Body of pancreas (tissue), 4 donors: ENCODE results near the gene FKBP15. TPM values are rescaled to one million over a fixed set of nuclear protein-coding genes. Genes with fewer than 3 reads are reported as not detected.

Experiments
- ATAC-seq: fragments of 150-250 bp; one replicate; pipeline ENCODE4 v1.9.1; 2016
- DNase-seq, 4 donors: peaks; one replicate each; pipeline ENCODE4 v3.0.0-alpha.2; 2019
- H3K27ac ChIP-seq, 4 donors: fragments of 200-600 bp; sonication (generic); 1 replicate in 3 of 4; 2 replicates in 1 of 4; pipeline versions ENCODE4 v1.5.1 to v1.6.1; 2016 to 2019; ENCODE audit warnings: mild to moderate bottlenecking in 1 of 4, mixed read lengths in 1 of 4, moderate library complexity in 1 of 4
- H3K27me3 ChIP-seq, 2 donors: fragments of 200-600 bp; sonication (generic); one replicate each; pipeline ENCODE4 v1.6.0; 2016; ENCODE audit warnings: mild to moderate bottlenecking in 1 of 2
- H3K36me3 ChIP-seq, 2 donors: fragments of 200-600 bp; sonication (generic); replicated peaks in 1 of 2; 2 replicates each; pipeline ENCODE4 v1.5.1; 2016; ENCODE audit warnings: low read depth in 2 of 2; ENCODE audit not compliant: insufficient read depth in 1 of 2
- H3K4me1 ChIP-seq: fragments of 200-600 bp; sonication (generic); one replicate; pipeline ENCODE4 v1.6.0; 2016
- H3K4me3 ChIP-seq, 2 donors: fragments of 200-600 bp; sonication (generic); 1 replicate in 1 of 2; 2 replicates in 1 of 2; pipeline ENCODE4 v1.5.1; 2016 to 2019
- H3K9me3 ChIP-seq, 3 donors: fragments of 200-600 bp; sonication (generic); 1 replicate in 2 of 3; 2 replicates in 1 of 3; pipeline ENCODE4 v1.5.1; 2016
- CTCF ChIP-seq, 7 experiments: fragments of 450-650 bp in 4 of 7; fragments of 200-600 bp in 3 of 7; sonication (generic) in 3 of 7; IDR thresholded peaks; one replicate each; pipeline ENCODE4 v1.5.1; 2016 to 2019; ENCODE audit warnings: antibody characterized with exemption in 7 of 7
- POLR2A ChIP-seq, 3 donors: fragments of 450-650 bp; IDR thresholded peaks; one replicate each; pipeline ENCODE4 v1.6.1; 2016; ENCODE audit warnings: antibody characterized with exemption in 3 of 3, mild to moderate bottlenecking in 2 of 3
- WGBS, 2 donors: methylation state at CpG; one replicate each; pipeline ENCODE4 v1.1.5; 2017; 5-methylcytosine and 5-hydroxymethylcytosine counted together
- intact Hi-C: fragments of 100-400 bp; cut with DNase I; formaldehyde crosslinking; loops from one replicate; pipeline ENCODE4 v1.15.1; 2023
- total RNA-seq, 2 donors: library from RNA; depleted of rRNA; stranded (reverse); fragments of >200 nt; gene quantifications; one replicate each; pipeline ENCODE4 v1.1.0, GENCODE V29; 2016

FKBP15 gene
- total RNA-seq, 2 donors from 2014 or later = 15.8 to 21.3 TPM

GRCh38 chr9:113186137-113186755 is 34.8 kb downstream of the FKBP15 start:
- H3K4me3 ChIP-seq = no peak overlapping the region
- no peak for ATAC-seq

GRCh38 chr9:113185271-113185670 is 35.8 kb downstream of the FKBP15 start:
- WGBS, 2 donors = 86 to 88% methylated on average over 4 of the region's 4 CpGs
- no peaks in the 10 kb centered on the region for H3K4me1 ChIP-seq
- H3K27me3 ChIP-seq = no peaks in the 10 kb centered on the region
- ATAC-seq (no peak), DNase-seq (no peak)
- intact Hi-C loops = no loop called here
- H3K36me3 ChIP-seq = peaks cover 9 to 40% of the 10 kb centered on the region in 2 donors
- no peak overlapping the region for H3K27ac ChIP-seq
- no peak overlapping the region for H3K4me3 ChIP-seq
- TF ChIP-seq CTCF (IDR thresholded peaks at IDR 0.05) (no peak), POLR2A (IDR thresholded peaks at IDR 0.05) (no peak)
- no peaks in the 10 kb centered on the region for H3K9me3 ChIP-seq

More at GRCh38 chr9:113186137-113186755, 34.8 kb downstream of the FKBP15 start:
- no peak for TF ChIP-seq POLR2A (IDR thresholded peaks at IDR 0.05)
- no peak for TF ChIP-seq CTCF (IDR thresholded peaks at IDR 0.05)
- DNase-seq = no peak
- intact Hi-C loops = no loop called here
- H3K36me3 ChIP-seq = peaks cover 9 to 40% of the 10 kb centered on the region in 2 donors
- no peaks in the 10 kb centered on the region for H3K27me3 ChIP-seq
- no peaks in the 10 kb centered on the region for H3K9me3 ChIP-seq
- WGBS, 2 donors = 95 to 96% methylated on average over 7 of the region's 7 CpGs
- no peak overlapping the region for H3K27ac ChIP-seq
- H3K4me1 ChIP-seq = no peaks in the 10 kb centered on the region

GRCh38 chr9:113184539-113184938 is 36.5 kb downstream of the FKBP15 start:
- Histone ChIP-seq H3K4me3 (no peak overlapping the region), H3K4me1 (no peaks in the 10 kb centered on the region), H3K27me3 (no peaks in the 10 kb centered on the region), H3K9me3 (no peaks in the 10 kb centered on the region), H3K36me3 (peaks cover 9 to 42% of the 10 kb centered on the region in 2 donors), H3K27ac (no peak overlapping the region)
- no peak for ATAC-seq
- TF ChIP-seq CTCF (IDR thresholded peaks at IDR 0.05) = no peak
- no peak for TF ChIP-seq POLR2A (IDR thresholded peaks at IDR 0.05)
- DNase-seq = no peak
- intact Hi-C loops = no loop called here
- 74 to 90% methylated on average over 2 of the region's 2 CpGs for WGBS, 2 donors

- H3K4me3 ChIP-seq = no peak overlapping the region
- WGBS, 2 donors = 89 to 97% methylated on average over 2 of the region's 2 CpGs
- no peaks in the 10 kb centered on the region for H3K9me3 ChIP-seq
- DNase-seq (no peak), ATAC-seq (no peak)
- H3K27ac ChIP-seq = no peak overlapping the region
- peaks cover 9 to 42% of the 10 kb centered on the region in 2 donors for H3K36me3 ChIP-seq
- H3K4me1 ChIP-seq = no peaks in the 10 kb centered on the region
- TF ChIP-seq CTCF (IDR thresholded peaks at IDR 0.05) = no peak
- TF ChIP-seq POLR2A (IDR thresholded peaks at IDR 0.05) = no peak
- no peaks in the 10 kb centered on the region for H3K27me3 ChIP-seq
- intact Hi-C loops = no loop called here
Measured at GRCh38 chr9:113183956-113184488, 37.1 kb downstream of the FKBP15 start.

GRCh38 chr9:113181165-113181564 is 39.9 kb downstream of the FKBP15 start:
- intact Hi-C loops = no loop called here

More at GRCh38 chr9:113181165-113181564, 39.9 kb downstream of the FKBP15 start:
- no peak for TF ChIP-seq POLR2A (IDR thresholded peaks at IDR 0.05)
- no peak for TF ChIP-seq CTCF (IDR thresholded peaks at IDR 0.05)
- ATAC-seq (no peak), DNase-seq (no peak)
- Histone ChIP-seq H3K9me3 (no peaks in the 10 kb centered on the region), H3K4me3 (no peak overlapping the region), H3K4me1 (no peaks in the 10 kb centered on the region), H3K27ac (no peak overlapping the region), H3K36me3 (peaks cover 7 to 40% of the 10 kb centered on the region in 2 donors), H3K27me3 (no peaks in the 10 kb centered on the region)
